Measurements from ENCODE around the gene RRAS2. TPM values are rescaled to one million over a fixed set of nuclear protein-coding genes. Genes with fewer than 3 reads are reported as not detected.
A peak's percentile ranks its signal among the peaks of the same experiment; 100 is the strongest.

The RRAS2 gene
- total RNA-seq, 4 donors from 2014 or later = 51.5 to 81.4 (median 66.8) TPM

- H3K9me3 ChIP-seq = no peaks in the 10 kb centered on the region
- DNase-seq = no peak
- H3K27ac ChIP-seq = no peak overlapping the region
- H3K27me3 ChIP-seq = no peaks in the 10 kb centered on the region
- no peaks in the 10 kb centered on the region for H3K36me3 ChIP-seq
- TF ChIP-seq CTCF (IDR thresholded peaks at IDR 0.05) (no peak), POLR2A (IDR thresholded peaks at IDR 0.05) (no peak)
- H3K4me3 ChIP-seq (replicated peaks in 1 of 3) = no peak overlapping the region
- H3K4me1 ChIP-seq = no peaks in the 10 kb centered on the region
- intact Hi-C loops (cut with DNase I) = no loop called here
Measured at GRCh38 chr11:14386081-14386480, 27.1 kb upstream of the RRAS2 start.

GRCh38 chr11:14384338-14384737, 25.4 kb upstream of the RRAS2 start:
- no peaks in the 10 kb centered on the region for H3K36me3 ChIP-seq
- no peaks in the 10 kb centered on the region for H3K9me3 ChIP-seq
- WGBS, 2 donors = 85 to 92% methylated on average over 1 of the region's 1 CpG
- intact Hi-C loops (cut with DNase I) = no loop called here
- no peak for TF ChIP-seq CTCF (IDR thresholded peaks at IDR 0.05)
- no peak for TF ChIP-seq POLR2A (IDR thresholded peaks at IDR 0.05)
- no peak for DNase-seq
- no peaks in the 10 kb centered on the region for H3K27me3 ChIP-seq
- H3K4me1 ChIP-seq = no peaks in the 10 kb centered on the region
- H3K27ac ChIP-seq = no peak overlapping the region
- H3K4me3 ChIP-seq (replicated peaks in 1 of 3) = no peak overlapping the region

GRCh38 chr11:14381968-14382367, 23.0 kb upstream of the RRAS2 start:
- Histone ChIP-seq H3K27ac (peak overlapping the region in 2 of 3 donors; percentile 81 to 85), H3K9me3 (no peaks in the 10 kb centered on the region), H3K4me3 (replicated peaks in 1 of 3) (no peak overlapping the region), H3K36me3 (no peaks in the 10 kb centered on the region), H3K4me1 (no peaks in the 10 kb centered on the region), H3K27me3 (no peaks in the 10 kb centered on the region)
- TF ChIP-seq POLR2A (IDR thresholded peaks at IDR 0.05) = no peak
- intact Hi-C loops (cut with DNase I) = no loop called here
- 91% methylated on average over 4 of the region's 4 CpGs for WGBS, 2 donors
- no peak for DNase-seq

- TF ChIP-seq CTCF (IDR thresholded peaks at IDR 0.05) (no peak), POLR2A (IDR thresholded peaks at IDR 0.05) (peak in 1 of 2 donors; percentile 64)
- Histone ChIP-seq H3K27me3 (no peaks in the 10 kb centered on the region), H3K4me1 (no peaks in the 10 kb centered on the region), H3K4me3 (replicated peaks in 1 of 3) (peak overlapping the region in 2 of 3 donors; percentile 3 to 40), H3K9me3 (no peaks in the 10 kb centered on the region), H3K36me3 (no peaks in the 10 kb centered on the region), H3K27ac (peak overlapping the region; percentile 62 to 85 (median 81))
- intact Hi-C loops (cut with DNase I) = no loop called here
- 0 to 3% methylated on average over 16 to 42 of the region's 54 CpGs for WGBS, 2 donors
- DNase-seq = peak; percentile 88 to 89
Measured at GRCh38 chr11:14380947-14381561, 22.1 kb upstream of the RRAS2 start.

GRCh38 chr11:14380125-14380936, 21.3 kb upstream of the RRAS2 start:
- Histone ChIP-seq H3K36me3 (no peaks in the 10 kb centered on the region), H3K27ac (peak overlapping the region; percentile 62 to 85 (median 81)), H3K27me3 (no peaks in the 10 kb centered on the region), H3K9me3 (no peaks in the 10 kb centered on the region), H3K4me3 (replicated peaks in 1 of 3) (peak overlapping the region in 2 of 3 donors; percentile 3 to 40), H3K4me1 (no peaks in the 10 kb centered on the region)
- TF ChIP-seq CTCF (IDR thresholded peaks at IDR 0.05) (no peak), POLR2A (IDR thresholded peaks at IDR 0.05) (no peak)
- intact Hi-C loops (cut with DNase I) = no loop called here
- DNase-seq = no peak
- 72 to 75% methylated on average over 14 of the region's 14 CpGs for WGBS, 2 donors
